H1 (cell line): ENCODE results near the gene DENND1A. TPM values are rescaled to one million over a fixed set of nuclear protein-coding genes. Genes with fewer than 3 reads are reported as not detected.
A peak's percentile ranks its signal among the peaks of the same experiment; 100 is the strongest.

Source experiments
- CTCF ChIA-PET: fragments of 300-600 bp; sonication (Branson Sonifier 250); formaldehyde crosslinking; loops from one replicate; lab custom pipeline; 2021; ENCODE audit not compliant: partially characterized antibody; lab: Charles Lee
- POLR2A ChIA-PET: fragments of 300-600 bp; sonication (Branson Sonifier 250); formaldehyde crosslinking; loops from one replicate; lab custom pipeline; 2021; ENCODE audit warnings: inconsistent platforms; ENCODE audit not compliant: partially characterized antibody; lab: Charles Lee
- DNase-seq, 2 experiments: peaks; one replicate each; pipeline versions ENCODE4 v3.0.0 to v3.0.0-alpha.2; 2010 to 2022; ENCODE audit warnings: low spot score in 2 of 2, low read depth in 1 of 2, mixed read lengths in 1 of 2
- FAIRE-seq: peaks from 2 replicates; lab custom pipeline; 2011; peaks lifted over from hg19 to GRCh38; lab: Jason Lieb, UNC
- H2AFZ ChIP-seq: 2 replicates; pipeline ENCODE4 v1.8.1; 2012; ENCODE audit warnings: low read length, inconsistent platforms
- H2AK5ac ChIP-seq: 2 replicates; pipeline ENCODE4 v1.6.1; 2013; ENCODE audit warnings: low read depth, low read length
- H2BK120ac ChIP-seq: replicated peaks from 2 replicates; pipeline ENCODE3; 2013; ENCODE audit warnings: low read depth, low read length, inconsistent platforms
- H2BK12ac ChIP-seq: 2 replicates; pipeline ENCODE4 v1.6.1; 2013; ENCODE audit warnings: low read depth, low read length
- H2BK15ac ChIP-seq: 2 replicates; pipeline ENCODE4 v1.6.1; 2013; ENCODE audit warnings: low read length
- H2BK20ac ChIP-seq: 2 replicates; pipeline ENCODE4 v1.6.1; 2013; ENCODE audit warnings: low read length
- H2BK5ac ChIP-seq: 2 replicates; pipeline ENCODE4 v1.6.1; 2013; ENCODE audit warnings: low read depth, low read length
- H3K14ac ChIP-seq: 2 replicates; pipeline ENCODE4 v1.6.1; 2013; ENCODE audit warnings: inconsistent platforms; ENCODE audit not compliant: insufficient read length
- H3K18ac ChIP-seq: 2 replicates; pipeline ENCODE4 v1.6.1; 2013; ENCODE audit warnings: low read length; ENCODE audit errors: extremely low read depth
- H3K23ac ChIP-seq: 2 replicates; pipeline ENCODE4 v1.6.1; 2013; ENCODE audit warnings: inconsistent platforms; ENCODE audit not compliant: insufficient read length
- H3K23me2 ChIP-seq: 2 replicates; pipeline ENCODE4 v1.6.1; 2013; ENCODE audit warnings: low read depth, low read length
- H3K27ac ChIP-seq: 2 replicates; pipeline ENCODE4 v1.6.1; 2011; ENCODE audit warnings: low read depth, low read length, inconsistent platforms
- H3K27me3 ChIP-seq, 4 experiments: replicated peaks in 1 of 4; 1 replicate in 1 of 4; 2 replicates in 3 of 4; pipeline versions ENCODE4 v1.6.1 to v1.8.1; 2011 to 2013; ENCODE audit warnings: low read length in 3 of 4, mild to moderate bottlenecking in 3 of 4, inconsistent platforms in 2 of 4, mixed read lengths in 2 of 4, moderate library complexity in 1 of 4; ENCODE audit not compliant: control insufficient read depth in 3 of 4, insufficient read depth in 3 of 4; ENCODE audit errors: extremely low read depth in 1 of 4
- H3K36me3 ChIP-seq, 4 experiments: 2 replicates each; pipeline versions ENCODE4 v1.6.1 to v1.8.1; 2011 to 2013; ENCODE audit warnings: mild to moderate bottlenecking in 4 of 4, low read length in 3 of 4, moderate library complexity in 2 of 4, control low read depth in 1 of 4, inconsistent platforms in 1 of 4; ENCODE audit not compliant: insufficient read depth in 4 of 4, control insufficient read depth in 2 of 4
- H3K4ac ChIP-seq: replicated peaks from 2 replicates; pipeline ENCODE3; 2013; ENCODE audit warnings: low read length, low read depth, mixed read lengths, inconsistent platforms; ENCODE audit not compliant: insufficient read length
- H3K4me1 ChIP-seq, 4 experiments: replicated peaks in 1 of 4; 1 replicate in 1 of 4; 2 replicates in 3 of 4; pipeline versions ENCODE4 v1.6.1 to v1.8.1; 2011 to 2013; ENCODE audit warnings: low read length in 3 of 4, inconsistent platforms in 2 of 4, mixed read lengths in 1 of 4; ENCODE audit not compliant: insufficient read depth in 4 of 4, control insufficient read depth in 3 of 4
- H3K4me2 ChIP-seq, 2 experiments: 2 replicates each; pipeline versions ENCODE4 v1.6.1 to v1.8.1; 2011 to 2013; ENCODE audit warnings: low read depth in 2 of 2, low read length in 2 of 2, control low read depth in 1 of 2, inconsistent platforms in 1 of 2, mild to moderate bottlenecking in 1 of 2; ENCODE audit not compliant: insufficient read depth in 1 of 2
- H3K4me3 ChIP-seq, 4 experiments: fragments of 200-600, 300-600 bp in 1 of 4; sonication (generic), shearing (Covaris generic), sonication (Bioruptor Twin) in 1 of 4; 2 replicates each; pipeline versions ENCODE4 v1.5.1 to v1.8.1; 2011 to 2016; ENCODE audit warnings: low read length in 4 of 4, low read depth in 3 of 4, control low read depth in 2 of 4, inconsistent platforms in 2 of 4, mild to moderate bottlenecking in 2 of 4, mixed read lengths in 1 of 4, moderate library complexity in 1 of 4; ENCODE audit not compliant: insufficient read depth in 2 of 4; ENCODE audit errors: extremely low read depth in 1 of 4
- H3K56ac ChIP-seq: replicated peaks from 2 replicates; pipeline ENCODE3; 2013; ENCODE audit warnings: low read depth, mild to moderate bottlenecking, mixed read lengths, low read length, inconsistent platforms; ENCODE audit not compliant: insufficient read length
- H3K79me1 ChIP-seq: 2 replicates; pipeline ENCODE4 v1.6.1; 2013; ENCODE audit warnings: low read depth, low read length, control low read depth
- H3K79me2 ChIP-seq, 2 experiments: 2 replicates each; pipeline versions ENCODE4 v1.6.1 to v1.8.1; 2012 to 2013; ENCODE audit warnings: low read length in 2 of 2, mild to moderate bottlenecking in 2 of 2, inconsistent platforms in 1 of 2; ENCODE audit not compliant: insufficient read depth in 2 of 2, control insufficient read depth in 1 of 2
- H3K9ac ChIP-seq, 4 experiments: replicated peaks in 1 of 4; 1 replicate in 1 of 4; 2 replicates in 3 of 4; pipeline versions ENCODE4 v1.6.1 to v1.8.1; 2011 to 2013; ENCODE audit warnings: low read depth in 3 of 4, low read length in 3 of 4, control low read depth in 2 of 4, mild to moderate bottlenecking in 2 of 4, moderate library complexity in 2 of 4, inconsistent platforms in 1 of 4; ENCODE audit errors: extremely low read depth in 1 of 4
- H3K9me3 ChIP-seq, 2 experiments: 2 replicates each; pipeline versions ENCODE4 v1.6.1 to v1.8.1; 2012 to 2013; ENCODE audit warnings: mild to moderate bottlenecking in 2 of 2, moderate library complexity in 2 of 2, control low read depth in 1 of 2, inconsistent platforms in 1 of 2, low read depth in 1 of 2, low read length in 1 of 2, mixed read lengths in 1 of 2; ENCODE audit not compliant: insufficient read depth in 2 of 2
- H4K20me1 ChIP-seq, 2 experiments: replicated peaks in 1 of 2; 2 replicates each; pipeline versions ENCODE3 to v1.8.1; 2011 to 2013; ENCODE audit warnings: inconsistent platforms in 2 of 2, low read length in 2 of 2, mild to moderate bottlenecking in 1 of 2; ENCODE audit not compliant: insufficient read depth in 2 of 2, control insufficient read depth in 1 of 2
- H4K5ac ChIP-seq: 2 replicates; pipeline ENCODE4 v1.6.1; 2013; ENCODE audit warnings: low read length, low read depth, mixed read lengths, inconsistent platforms; ENCODE audit not compliant: insufficient read length
- H4K8ac ChIP-seq: 2 replicates; pipeline ENCODE4 v1.8.0; 2013; ENCODE audit warnings: mild to moderate bottlenecking, moderate library complexity, low read length, inconsistent platforms; ENCODE audit not compliant: insufficient read depth; ENCODE audit errors: extremely low read depth
- H4K91ac ChIP-seq: replicated peaks from 2 replicates; pipeline ENCODE3; 2013; ENCODE audit warnings: low read length, mixed read lengths, inconsistent platforms; ENCODE audit not compliant: insufficient read length
- CHD1 ChIP-seq: IDR thresholded peaks from 2 replicates; pipeline ENCODE4 v1.6.1; 2012; ENCODE audit warnings: low read depth, low read length, improper control_type of control experiment
- ZNF274 ChIP-seq: IDR thresholded peaks from 2 replicates; pipeline ENCODE4 v1.7.0; 2012; ENCODE audit warnings: low read length, borderline replicate concordance; ENCODE audit errors: extremely low read depth
- WGBS, 2 experiments: shearing (Covaris generic) in 1 of 2; methylation state at CpG; one replicate each; pipeline versions ENCODE4 v1.1.6 to v1.1.7; 2013 to 2015; ENCODE audit warnings: low lambda C conversion rate in 2 of 2, mixed read lengths in 2 of 2, inconsistent platforms in 1 of 2, low coverage in 1 of 2, missing lambda C conversion rate in 1 of 2; ENCODE audit not compliant: insufficient replicate concordance in 2 of 2, insufficient coverage in 1 of 2, insufficient read length in 1 of 2; ENCODE audit errors: extremely low coverage in 1 of 2, missing lambda C conversion rate in 1 of 2; 5-methylcytosine and 5-hydroxymethylcytosine counted together
- polyA plus RNA-seq, 7 experiments: library from polyadenylated mRNA; depleted of rRNA in 3 of 7; stranded (reverse) in 5 of 7; unstranded in 2 of 7; fragments of >200 nt in 5 of 7; fragments of 200-250 nt in 2 of 7; gene quantifications; 1 replicate in 5 of 7; 2 replicates in 1 of 7; 4 replicates in 1 of 7; pipeline versions ENCODE4 v1.2.1 to v1.2.3, GENCODE V29; 2011 to 2013; ENCODE audit warnings: missing spikeins in 2 of 7, mixed read lengths in 2 of 7
- total RNA-seq: library from RNA; stranded (reverse); fragmentation: NEBNext Ultra II Directional; extraction: Animal tissue kit (Norgen Biotek cat#: 25700); gene quantifications from 2 replicates; pipeline ENCODE4 v1.2.1, GENCODE V29; 2021
- TF ChIP-seq, protein P1 (sequence below): IDR thresholded peaks from 2 replicates; pipeline ENCODE4 v1.6.1; 2012; ENCODE audit warnings: inconsistent platforms

Gene DENND1A
- total and polyA plus RNA-seq, 2 of the 8 experiments (the other 6 are each of a cell fraction or from before 2014, with no cell fraction given), result 24.1 to 26.4 TPM

DNA sequence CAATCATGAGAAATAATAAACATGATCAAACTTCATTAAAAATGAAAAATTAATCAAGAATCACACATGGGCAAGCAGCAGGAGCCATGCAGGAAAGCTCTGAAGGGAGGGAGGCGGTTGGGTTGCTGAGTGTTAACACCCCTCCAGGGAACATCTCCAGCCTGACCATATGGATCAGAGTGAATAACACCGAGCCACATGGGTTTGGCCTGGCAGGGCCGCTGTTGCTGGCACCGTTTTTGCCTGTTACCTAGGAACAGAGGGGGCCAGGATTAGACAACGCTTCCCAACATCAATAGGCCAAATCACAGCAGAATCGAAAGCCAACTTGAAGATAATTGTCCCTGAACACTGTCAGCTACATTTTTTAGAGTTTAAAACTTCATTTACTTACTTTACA lies 160.2 kb downstream of the DENND1A start:
- Histone ChIP-seq H3K36me3 (no peaks in the 10 kb centered on the region), H3K4me3 (no peak overlapping the region), H2AFZ (no peak overlapping the region), H2BK5ac (no peak overlapping the region), H3K4me1 (peaks cover 0 to 4% (median 1%) of the 10 kb centered on the region in 4 experiments; a peak in 1 of 7 replicates), H4K5ac (no peak overlapping the region), H2AK5ac (no peak overlapping the region), H2BK120ac (no peak overlapping the region), H3K9me3 (no peaks in the 10 kb centered on the region), H4K8ac (0 out of 2 replicates have a peak overlapping the region, but pooled peaks have one; percentile 11), H3K56ac (no peak overlapping the region), H3K27ac (no peak overlapping the region), H3K79me1 (no peaks in the 10 kb centered on the region), H2BK15ac (no peak overlapping the region), H2BK12ac (no peak overlapping the region), H2BK20ac (no peak overlapping the region), H3K4me2 (no peak overlapping the region), H3K27me3 (no peaks in the 10 kb centered on the region), H3K79me2 (peaks cover 0 to 10% of the 10 kb centered on the region in 2 experiments; a peak in 1 of 4 replicates), H4K20me1 (no peaks in the 10 kb centered on the region), H3K23me2 (no peaks in the 10 kb centered on the region)
- CTCF ChIA-PET, result no interaction called here
- 84% methylated on average over 6 of the region's 6 CpGs; no CpG with 5 or more reads in 1 of the 2 experiments for WGBS, 2 experiments
- POLR2A ChIA-PET, result no interaction called here
- FAIRE-seq (no peak), DNase-seq (peak in 1 of 2 experiments; percentile 45)
- TF ChIP-seq CHD1, result no peak
- TF ChIP-seq ZNF274, result no peak
- TF ChIP-seq, protein P1, sequence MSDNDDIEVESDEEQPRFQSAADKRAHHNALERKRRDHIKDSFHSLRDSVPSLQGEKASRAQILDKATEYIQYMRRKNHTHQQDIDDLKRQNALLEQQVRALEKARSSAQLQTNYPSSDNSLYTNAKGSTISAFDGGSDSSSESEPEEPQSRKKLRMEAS, result peak; percentile 38; the same call in 1 of the 2 replicates
- TF ChIP-seq, all 59 proteins: peak for 1
- Histone ChIP-seq H3K23ac (no peak overlapping the region), H3K9ac (no peak overlapping the region), H4K91ac (no peak overlapping the region), H3K14ac (no peak overlapping the region), H3K4ac (no peak overlapping the region), H3K18ac (no peak overlapping the region)
